SHP77 treated with DMSO at 0.1 percent for 48 hours (cell line): ENCODE results near the gene CSMD2.

ENCODE experiments used
- DNase-seq: peaks from one replicate; lab custom pipeline; 2025; lab: John Stamatoyannopoulos, UW

The CSMD2 gene

GRCh38 chr1:33899746-33900145 is 265.3 kb downstream of the CSMD2 start:
- DNase-seq: no peak

- no peak for DNase-seq
Observed at GRCh38 chr1:33898881-33899280, 266.1 kb downstream of the CSMD2 start.

GRCh38 chr1:33898406-33898805 is 266.6 kb downstream of the CSMD2 start:
- DNase-seq: no peak

GRCh38 chr1:33897092-33897725 is 267.8 kb downstream of the CSMD2 start:
- DNase-seq: no peak

GRCh38 chr1:33895976-33896375 is 269.1 kb downstream of the CSMD2 start:
- no peak for DNase-seq

- DNase-seq: no peak
Observed at GRCh38 chr1:33895396-33895795, 269.6 kb downstream of the CSMD2 start.

GRCh38 chr1:33893147-33893830 is 271.7 kb downstream of the CSMD2 start:
- DNase-seq: no peak

- DNase-seq: no peak
Observed at GRCh38 chr1:33886496-33886895, 278.5 kb downstream of the CSMD2 start.

GRCh38 chr1:33880305-33880704 is 284.7 kb downstream of the CSMD2 start:
- no peak for DNase-seq

- DNase-seq: no peak
Observed at GRCh38 chr1:33878392-33878791, 286.6 kb downstream of the CSMD2 start.

- DNase-seq: no peak
Observed at GRCh38 chr1:33876970-33877650, 287.9 kb downstream of the CSMD2 start.

- DNase-seq: no peak
Observed at GRCh38 chr1:33875862-33876261, 289.2 kb downstream of the CSMD2 start.

- no peak for DNase-seq
Observed at GRCh38 chr1:33874636-33875035, 290.4 kb downstream of the CSMD2 start.

GRCh38 chr1:33872683-33873082 is 292.3 kb downstream of the CSMD2 start:
- DNase-seq: no peak

GRCh38 chr1:33872275-33872674 is 292.8 kb downstream of the CSMD2 start:
- no peak for DNase-seq

GRCh38 chr1:33867684-33868083 is 297.3 kb downstream of the CSMD2 start:
- no peak for DNase-seq

GRCh38 chr1:33866281-33866680 is 298.7 kb downstream of the CSMD2 start:
- no peak for DNase-seq

GRCh38 chr1:33864460-33865389 is 300.3 kb downstream of the CSMD2 start:
- DNase-seq: no peak

GRCh38 chr1:33863779-33864178 is 301.3 kb downstream of the CSMD2 start, which contains the start of gene HMGB4:
HMGB4 (plus strand) TSS chr1:33864079; CDS start chr1:33864192, 113 bp downstream.
- no peak for DNase-seq

GRCh38 chr1:33860671-33861070 is 304.4 kb downstream of the CSMD2 start:
- no peak for DNase-seq

GRCh38 chr1:33854091-33854490 is 310.9 kb downstream of the CSMD2 start:
- DNase-seq: no peak

GRCh38 chr1:33853431-33853830 is 311.6 kb downstream of the CSMD2 start:
- DNase-seq: no peak
